ENCODE measurements around the gene ANKRD12. TPM values are rescaled to one million over a fixed set of nuclear protein-coding genes. Genes with fewer than 3 reads are reported as not detected.

The ANKRD12 gene
- total RNA-seq, 2 experiments from 2014 or later: 62.5 to 68.4 TPM

GRCh38 chr18:9140984-9141383 is 4.4 kb downstream of the ANKRD12 start:
- POLR2A ChIA-PET: interaction anchor here (0.6 to 13.6 kb wide), 7 partner anchors 20 to 72 kb away, joined by 3 to 278 read pairs (median 45); partner anchors contain the start of gene NDUFV2
- no peak for TF ChIP-seq CTCF (IDR thresholded peaks at IDR 0.05)
- Mint-ChIP-seq H3K36me3 (ENCODE audit: low read depth) (peaks cover 36% of the 10 kb centered on the region), H3K27me3 (no peaks in the 10 kb centered on the region), H3K4me3 (peak overlapping the region; percentile 90), H3K27ac (peak overlapping the region; percentile 86), H3K4me1 (ENCODE audit: low read depth) (peaks cover 63% of the 10 kb centered on the region), H3K9me3 (peaks cover 6% of the 10 kb centered on the region)
- CTCF ChIA-PET: interaction anchor here (1.1 to 7.7 kb wide), 5 partner anchors 9 to 67 kb away, joined by 3 to 48 read pairs (median 6); no protein-coding TSS in a partner anchor
- no peak for DNase-seq
- no peak for ATAC-seq
- intact Hi-C loops (cut with micrococcal nuclease): no loop called here

DNA sequence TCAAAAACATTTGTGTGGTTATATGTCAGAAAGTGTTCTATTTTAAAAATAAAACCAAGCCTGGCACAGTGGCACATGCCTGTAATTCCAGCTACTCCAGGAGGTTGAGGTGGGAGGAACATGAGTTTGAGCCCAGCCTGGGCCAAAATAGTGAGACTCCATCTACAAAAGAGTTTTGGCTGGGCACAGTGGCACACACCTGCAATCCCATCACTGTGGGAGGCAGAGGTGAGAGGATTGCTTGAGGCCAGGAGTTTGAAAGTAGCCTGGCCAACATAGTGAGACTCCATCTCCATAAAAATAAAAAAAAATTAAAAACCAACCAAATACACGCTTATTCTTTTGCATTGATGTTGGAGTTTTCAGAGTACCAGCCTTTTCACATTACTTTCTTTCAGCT is 9.6 kb downstream of the ANKRD12 start:
- ATAC-seq (no peak), DNase-seq (no peak)
- intact Hi-C loops (cut with micrococcal nuclease): loop anchor here (2.0 kb wide), 1 partner anchor 71 kb away; no protein-coding TSS in a partner anchor
- ChIA-PET POLR2A (interaction anchor here (0.8 to 2.8 kb wide), 4 partner anchors 9 to 78 kb away, joined by 3 to 22 read pairs (median 3); partner anchors contain the start of gene ANKRD12), CTCF (interaction anchor here (0.6 to 2.0 kb wide), 5 partner anchors 14 to 99 kb away, joined by 3 to 7 read pairs (median 3); partner anchors contain the start of gene NDUFV2)
- Mint-ChIP-seq H3K9me3 (peaks cover 6% of the 10 kb centered on the region), H3K36me3 (ENCODE audit: low read depth) (peaks cover 14% of the 10 kb centered on the region), H3K27ac (peak overlapping the region; percentile 71), H3K4me3 (no peak overlapping the region), H3K4me1 (ENCODE audit: low read depth) (peaks cover 76% of the 10 kb centered on the region), H3K27me3 (no peaks in the 10 kb centered on the region)
- no peak for TF ChIP-seq CTCF (IDR thresholded peaks at IDR 0.05)

GRCh38 chr18:9147440-9148202 is 11.0 kb downstream of the ANKRD12 start:
- POLR2A ChIA-PET: interaction anchor here (0.6 to 2.8 kb wide), 3 partner anchors 11 to 81 kb away, joined by 3 to 22 read pairs (median 4); partner anchors contain the start of gene ANKRD12
- no peaks in the 10 kb centered on the region for H3K27me3 Mint-ChIP-seq
- peaks cover 75% of the 10 kb centered on the region for H3K4me1 Mint-ChIP-seq (ENCODE audit: low read depth)
- CTCF ChIA-PET: interaction anchor here (1.0 to 2.0 kb wide), 12 partner anchors 8 to 76 kb away, joined by 3 to 13 read pairs (median 4); partner anchors contain the start of gene NDUFV2
- peaks cover 7% of the 10 kb centered on the region for H3K36me3 Mint-ChIP-seq (ENCODE audit: low read depth)
- DNase-seq (peak; percentile 42), ATAC-seq (peak; percentile 64)
- peak overlapping the region; percentile 50 for H3K4me3 Mint-ChIP-seq
- intact Hi-C loops (cut with micrococcal nuclease): loop anchor here (2.0 kb wide), 1 partner anchor 73 kb away; no protein-coding TSS in a partner anchor
- TF ChIP-seq CTCF (IDR thresholded peaks at IDR 0.05): peak; percentile 86
- peaks cover 6% of the 10 kb centered on the region for H3K9me3 Mint-ChIP-seq
- H3K27ac Mint-ChIP-seq: peak overlapping the region; percentile 91

- H3K9me3 Mint-ChIP-seq: peaks cover 6% of the 10 kb centered on the region
- TF ChIP-seq CTCF (IDR thresholded peaks at IDR 0.05): peak; percentile 16
- ChIA-PET CTCF (interaction anchor here (1.0 to 2.0 kb wide), 11 partner anchors 8 to 76 kb away, joined by 3 to 13 read pairs (median 4); partner anchors contain the start of gene NDUFV2), POLR2A (interaction anchor here (0.6 to 2.8 kb wide), 2 partner anchors 11 to 81 kb away, joined by 4 to 22 read pairs; partner anchors contain the start of gene ANKRD12)
- H3K27ac Mint-ChIP-seq: peak overlapping the region; percentile 91
- H3K4me3 Mint-ChIP-seq: no peak overlapping the region
- peaks cover 80% of the 10 kb centered on the region for H3K4me1 Mint-ChIP-seq (ENCODE audit: low read depth)
- no peaks in the 10 kb centered on the region for H3K27me3 Mint-ChIP-seq
- DNase-seq (no peak), ATAC-seq (no peak)
- peaks cover 6% of the 10 kb centered on the region for H3K36me3 Mint-ChIP-seq (ENCODE audit: low read depth)
- intact Hi-C loops (cut with micrococcal nuclease): no loop called here
These were observed 11.6 kb downstream of the ANKRD12 start for GRCh38 chr18:9148203-9148552.
